GM21786 (cell line): ENCODE measurements around the gene TMEM108.

Experiments used
- ATAC-seq: cut with Tn5 transposase; IDR thresholded peaks from one replicate; pipeline ENCODE4 v1.9.1; 2021; ENCODE audit not compliant: unreplicated experiment

TMEM108 gene

GRCh38 chr3:133115176-133115575 lies 77.0 kb downstream of the TMEM108 start:
- no peak for ATAC-seq

GRCh38 chr3:133117342-133117741 lies 79.2 kb downstream of the TMEM108 start:
- no peak for ATAC-seq

DNA sequence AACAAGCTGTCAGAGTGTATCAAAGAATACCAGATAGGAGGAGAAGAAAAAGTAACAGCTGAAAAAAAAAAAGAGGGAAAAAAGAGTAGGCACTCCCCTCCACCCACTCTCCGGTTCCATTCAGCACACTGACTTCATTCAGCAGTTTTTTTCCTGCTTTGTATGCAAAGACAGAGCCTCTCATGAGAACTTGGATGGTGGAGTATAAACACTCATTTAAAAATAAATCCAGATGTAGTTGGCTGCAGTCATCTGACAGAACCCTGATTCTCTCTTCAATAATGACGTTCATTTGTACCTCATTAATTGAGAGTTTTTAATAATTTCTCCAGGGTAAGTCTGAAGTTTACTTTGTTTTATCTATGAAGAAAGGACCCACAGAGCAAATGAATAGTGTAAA lies 81.0 kb downstream of the TMEM108 start:
- no peak for ATAC-seq

GRCh38 chr3:133121450-133121849 lies 83.3 kb downstream of the TMEM108 start:
- no peak for ATAC-seq

DNA sequence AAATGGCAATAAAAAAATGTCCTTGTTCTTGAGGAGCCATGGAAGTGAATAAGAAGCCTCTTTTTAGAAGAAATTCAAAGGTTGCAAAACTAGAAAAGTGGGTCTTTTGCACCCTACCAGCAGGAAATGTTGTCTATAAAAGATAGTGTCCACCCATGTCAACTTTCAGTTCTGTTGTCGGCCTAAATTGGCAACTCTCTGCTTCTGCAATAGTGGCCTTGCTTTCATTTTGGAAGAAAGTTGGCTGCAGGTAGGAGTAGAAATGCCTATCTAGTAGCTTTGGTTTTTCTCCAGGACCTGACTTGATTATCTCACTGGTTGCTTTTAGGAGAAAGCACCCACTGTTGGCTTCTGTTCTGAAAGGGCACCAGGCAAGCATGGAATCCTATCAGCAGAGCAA lies 85.4 kb downstream of the TMEM108 start:
- no peak for ATAC-seq

GRCh38 chr3:133124511-133124910 lies 86.3 kb downstream of the TMEM108 start:
- no peak for ATAC-seq

DNA sequence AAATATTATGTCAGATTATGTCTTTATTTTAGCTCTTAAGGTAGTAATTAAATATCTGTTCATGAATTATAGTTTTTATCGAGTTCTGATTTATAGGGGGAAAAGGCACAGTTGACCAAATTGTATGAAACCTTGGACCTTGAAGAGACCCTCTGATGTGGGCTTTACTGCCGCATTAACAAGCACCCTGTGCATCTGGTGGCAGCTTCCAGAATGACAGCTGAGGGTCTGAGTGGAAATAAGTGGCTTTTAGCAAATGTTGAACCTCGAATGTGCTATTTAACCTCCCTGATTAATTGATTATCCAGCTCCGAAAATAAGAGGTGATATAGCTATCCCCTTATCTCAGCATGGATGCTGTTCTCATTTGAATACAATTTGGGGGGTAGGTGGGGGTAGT lies 87.0 kb downstream of the TMEM108 start:
- ATAC-seq, result no peak

DNA sequence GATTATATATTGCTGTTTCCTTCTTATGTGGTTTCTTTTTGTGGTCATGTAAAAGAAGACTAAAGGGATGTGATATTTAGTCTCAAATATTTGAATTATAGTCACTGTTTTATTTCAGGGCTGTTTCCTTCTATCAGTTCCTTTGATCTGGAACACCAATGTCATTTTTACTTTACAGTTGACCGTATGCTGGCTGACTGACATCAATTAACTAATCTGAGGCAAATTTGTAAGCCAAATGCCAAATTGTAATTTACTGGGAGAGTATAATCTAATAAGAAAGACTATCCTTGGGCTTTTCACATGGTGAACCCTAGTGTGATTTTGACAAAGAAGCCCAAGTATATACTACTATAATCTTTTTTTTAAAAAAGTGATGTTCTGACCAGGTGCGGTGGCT lies 87.6 kb downstream of the TMEM108 start:
- no peak for ATAC-seq

DNA sequence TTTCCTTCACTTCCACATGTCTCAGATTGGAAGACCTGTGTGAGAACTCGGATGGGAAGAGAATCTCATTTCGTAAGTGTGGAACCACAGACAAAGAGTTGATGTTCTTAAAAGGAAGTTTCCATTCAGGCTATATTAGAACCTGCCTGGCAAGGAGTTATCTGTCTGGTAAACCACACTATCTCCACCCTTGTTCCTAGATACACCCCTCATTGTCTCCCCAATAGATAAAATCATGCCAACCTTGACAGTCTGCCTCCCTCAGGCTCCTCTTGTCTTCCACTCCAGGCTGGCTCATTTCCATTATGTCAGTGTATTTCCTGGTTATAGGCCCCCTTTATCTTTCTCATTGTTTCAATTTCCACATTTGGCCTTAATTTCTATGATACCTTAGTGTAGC lies 89.2 kb downstream of the TMEM108 start:
- ATAC-seq, result no peak

DNA sequence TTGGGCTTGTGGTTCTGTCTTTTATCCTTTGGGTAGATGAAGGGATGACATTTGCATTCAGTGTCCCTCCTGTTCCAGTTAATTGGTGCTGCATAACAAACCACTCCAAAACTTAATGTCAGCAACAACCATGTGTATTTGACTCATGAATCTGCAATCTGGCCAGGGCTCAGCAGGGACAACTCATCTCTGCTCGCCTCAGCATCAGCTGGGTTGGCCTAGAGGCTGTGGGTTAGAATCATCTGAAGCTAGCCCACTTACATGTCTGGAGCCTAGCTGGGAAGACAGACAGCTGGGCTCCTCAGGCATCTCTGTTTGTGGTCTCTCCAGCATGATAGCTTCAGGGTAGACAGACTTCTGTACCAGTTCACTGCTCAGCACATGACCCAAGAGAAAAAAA lies 92.0 kb downstream of the TMEM108 start:
- no peak for ATAC-seq

GRCh38 chr3:133135306-133135705 lies 97.1 kb downstream of the TMEM108 start:
- ATAC-seq, result no peak

DNA sequence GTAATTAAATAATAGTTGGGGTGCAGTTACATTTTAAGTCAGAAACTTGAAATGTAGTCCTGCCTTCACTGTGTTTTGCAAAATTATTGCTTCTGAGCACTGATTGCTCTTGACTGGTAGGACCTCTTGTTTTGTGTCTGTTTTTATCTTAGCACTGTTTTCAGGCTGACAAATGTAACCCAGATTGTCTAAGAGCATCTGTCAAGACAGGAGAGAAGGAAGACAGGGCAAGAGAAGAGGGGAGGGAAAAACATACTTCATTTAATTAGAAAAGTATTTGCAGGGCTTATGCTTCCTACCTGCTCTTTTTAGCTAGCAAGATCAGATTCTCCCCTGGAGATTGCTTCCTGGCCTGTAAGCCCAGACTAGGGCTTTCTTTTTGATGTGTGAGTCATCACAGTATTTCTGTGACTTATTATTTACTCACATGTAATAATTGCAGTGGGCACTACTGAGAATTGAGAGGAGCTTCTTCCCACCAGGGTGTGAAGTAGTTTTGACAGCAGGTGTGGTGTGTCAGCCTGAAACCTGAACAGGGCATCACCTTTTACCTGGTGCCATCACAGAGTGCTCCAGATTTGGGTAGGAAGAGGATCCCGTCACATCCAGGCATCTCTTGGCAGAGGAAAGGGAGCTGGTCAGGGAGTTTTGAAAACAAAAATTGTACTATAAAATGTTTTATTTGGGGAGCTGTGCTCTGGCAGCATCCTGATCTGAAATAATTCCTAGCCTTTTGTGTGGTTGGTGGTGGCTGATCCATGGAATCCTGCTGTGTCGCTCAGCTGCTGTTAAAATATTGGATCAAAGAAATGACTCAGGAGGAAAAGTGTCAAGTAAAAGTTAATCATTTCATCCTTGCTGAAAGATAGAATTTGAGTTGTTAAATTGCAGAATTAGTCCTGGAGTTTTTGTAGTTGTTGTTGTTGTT lies 98.2 kb downstream of the TMEM108 start:
- ATAC-seq, result peak; percentile 70

GRCh38 chr3:133137042-133137996 lies 99.1 kb downstream of the TMEM108 start:
- no peak for ATAC-seq

- ATAC-seq, result peak; percentile 82
Measured at GRCh38 chr3:133138017-133138416, 99.8 kb downstream of the TMEM108 start.

DNA sequence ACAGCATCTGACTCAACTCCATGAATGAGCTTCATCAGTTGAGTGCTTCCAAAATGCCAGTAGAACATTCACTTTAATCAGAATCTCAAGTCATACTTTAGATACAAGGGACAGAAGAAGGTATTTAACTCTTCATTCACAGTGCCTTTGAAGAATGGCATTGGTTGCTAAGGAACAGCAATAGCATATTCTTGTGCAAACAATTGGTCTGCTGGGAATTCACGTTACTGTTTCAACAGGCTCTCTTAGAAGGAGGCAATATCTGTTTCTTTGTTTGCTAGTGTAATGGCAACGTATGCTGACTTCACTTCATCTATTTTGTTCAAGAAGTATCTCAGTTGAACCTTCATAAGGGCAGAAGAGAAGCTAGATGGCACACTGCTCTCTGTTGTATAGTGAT lies 113.9 kb downstream of the TMEM108 start:
- ATAC-seq, result no peak

DNA sequence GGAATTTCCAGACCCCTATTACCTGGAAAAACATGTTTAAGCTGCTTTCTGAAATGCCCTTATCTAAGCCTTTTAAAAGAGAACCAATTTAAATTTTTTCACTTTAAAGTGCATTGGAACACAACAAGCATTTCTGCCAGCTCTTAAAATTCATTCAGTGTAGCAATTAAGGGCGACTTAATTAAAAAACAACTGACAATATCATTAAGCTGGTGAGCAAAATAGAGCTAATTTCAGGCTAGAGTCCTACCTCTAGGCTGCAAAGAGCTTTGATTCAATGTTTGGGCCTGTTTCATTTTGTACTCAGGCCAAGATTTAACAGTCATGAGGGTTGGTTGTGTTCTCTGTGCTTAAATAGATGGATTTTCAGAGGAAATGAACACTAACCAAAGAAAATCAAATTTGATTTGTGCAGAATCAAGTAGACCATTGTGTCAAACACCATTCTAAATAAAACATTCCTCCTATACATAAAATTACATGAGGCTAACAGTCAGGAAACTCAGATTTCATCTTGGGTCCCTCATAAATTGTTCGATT lies 114.6 kb downstream of the TMEM108 start:
- no peak for ATAC-seq

DNA sequence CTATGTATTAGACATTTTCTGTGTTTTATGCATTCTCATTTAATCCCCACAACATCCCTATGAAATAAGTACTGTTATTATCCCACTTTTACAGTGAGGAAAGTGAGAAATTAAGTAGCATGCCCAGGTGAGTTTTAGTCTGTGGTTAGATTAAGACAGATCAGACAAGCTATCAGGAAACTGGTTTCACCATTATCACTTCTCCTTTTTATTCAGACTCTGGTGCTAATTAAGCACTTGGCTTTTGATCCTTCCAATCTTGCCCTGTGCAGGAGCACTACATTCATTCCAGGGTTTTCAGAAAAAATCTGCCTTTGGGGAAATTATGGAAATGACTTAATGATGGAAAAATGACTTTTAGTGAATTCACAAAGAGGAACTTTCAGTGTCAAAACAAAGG lies 115.2 kb downstream of the TMEM108 start:
- ATAC-seq, result no peak

DNA sequence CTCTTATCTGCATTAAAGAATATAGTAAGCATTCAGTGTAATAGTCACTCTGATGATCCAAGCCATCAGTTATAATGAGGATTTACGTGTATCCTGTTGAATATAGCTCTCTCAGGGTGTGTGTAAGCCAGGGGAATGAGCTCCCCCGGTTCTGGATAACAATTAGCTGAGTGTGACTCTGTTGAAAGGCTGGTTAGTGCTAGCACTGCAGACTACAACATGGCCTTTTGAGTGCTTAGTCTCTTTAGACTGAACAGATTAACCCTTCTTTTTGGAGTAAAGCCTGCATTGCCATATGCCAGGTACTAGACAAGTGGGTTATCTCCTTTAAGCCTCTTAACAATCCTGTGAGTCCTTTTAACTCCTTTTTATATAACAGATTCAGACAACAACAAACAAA lies 119.5 kb downstream of the TMEM108 start:
- ATAC-seq, result no peak

DNA sequence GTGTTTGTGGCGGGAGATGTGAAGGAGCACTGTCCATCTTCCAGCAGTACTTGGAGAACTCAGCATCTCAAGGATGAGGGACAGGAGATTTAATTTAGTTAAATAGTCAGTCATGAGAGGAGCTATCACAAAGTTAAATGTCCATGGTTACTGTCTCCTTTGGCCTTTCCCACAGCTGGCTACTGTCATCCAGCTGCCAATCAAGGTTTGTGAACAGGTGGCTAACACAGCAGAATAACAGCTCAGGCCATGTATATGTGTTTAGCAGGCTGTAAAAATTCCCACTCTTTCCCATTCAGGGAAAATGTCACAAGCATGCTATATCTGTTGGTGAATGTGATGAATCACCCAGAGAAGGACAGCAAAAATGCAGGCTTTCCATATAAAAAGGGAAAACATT lies 120.5 kb downstream of the TMEM108 start:
- ATAC-seq, result no peak

- peak; percentile 50 for ATAC-seq
Measured at GRCh38 chr3:133159498-133160475, 121.6 kb downstream of the TMEM108 start.
